ENCODE data around the gene RNF11.
"Not testable (repeated sequence)": the region's sequence is repeated elsewhere in the genome, so short reads cannot be mapped to it uniquely, and the experiment has no call there.

RNF11 gene

GRCh38 chr1:51230501-51231078 is 5.5 kb upstream of the RNF11 start:
- DNase-seq: no peak

GRCh38 chr1:51231120-51231519 is 5.0 kb upstream of the RNF11 start:
- DNase-seq: no peak

GRCh38 chr1:51231896-51232295 is 4.2 kb upstream of the RNF11 start:
- DNase-seq: no peak

- not testable (repeated sequence) for DNase-seq
Observed at GRCh38 chr1:51234236-51234635, 1.8 kb upstream of the RNF11 start.

GRCh38 chr1:51234721-51235425 is 1.2 kb upstream of the RNF11 start:
- DNase-seq: no peak

GRCh38 chr1:51236531-51237350 is 668 bp downstream of the RNF11 start:
- no peak for DNase-seq

- DNase-seq: no peak
Observed at GRCh38 chr1:51237351-51238033, 1.4 kb downstream of the RNF11 start.

- DNase-seq: no peak
Observed at GRCh38 chr1:51238034-51238403, 1.9 kb downstream of the RNF11 start.

- no peak for DNase-seq
Observed at GRCh38 chr1:51240084-51240483, 4.0 kb downstream of the RNF11 start.

- DNase-seq: no peak
Observed at GRCh38 chr1:51241119-51241518, 5.0 kb downstream of the RNF11 start.

GRCh38 chr1:51242546-51242945 is 6.5 kb downstream of the RNF11 start:
- DNase-seq: no peak

- DNase-seq: no peak
Observed at GRCh38 chr1:51247022-51247421, 10.9 kb downstream of the RNF11 start.

GRCh38 chr1:51247499-51247898 is 11.4 kb downstream of the RNF11 start:
- DNase-seq: no peak

- DNase-seq: no peak
Observed at GRCh38 chr1:51249445-51249844, 13.4 kb downstream of the RNF11 start.

- DNase-seq: not testable (repeated sequence)
Observed at GRCh38 chr1:51250729-51251128, 14.7 kb downstream of the RNF11 start.

- not testable (repeated sequence) for DNase-seq
Observed at GRCh38 chr1:51251165-51251564, 15.1 kb downstream of the RNF11 start.

GRCh38 chr1:51252366-51252765 is 16.3 kb downstream of the RNF11 start:
- DNase-seq: no peak

GRCh38 chr1:51253691-51254090 is 17.6 kb downstream of the RNF11 start:
- DNase-seq: no peak

GRCh38 chr1:51255331-51255730 is 19.3 kb downstream of the RNF11 start:
- DNase-seq: no peak

GRCh38 chr1:51263147-51263877 is 27.2 kb downstream of the RNF11 start:
- DNase-seq: no peak

- no peak for DNase-seq
Observed at GRCh38 chr1:51264451-51264850, 28.4 kb downstream of the RNF11 start.

GRCh38 chr1:51265618-51266017 is 29.5 kb downstream of the RNF11 start:
- DNase-seq: no peak

- no peak for DNase-seq
Observed at GRCh38 chr1:51266181-51266580, 30.1 kb downstream of the RNF11 start.
